Gastrocnemius medialis (tissue), 4 donors: ENCODE data around the gene UCP3.

Experiments
- POLR2A ChIP-seq, 2 donors: fragments of 450-650 bp; IDR thresholded peaks; one replicate each; pipeline ENCODE4 v1.6.1; 2017; ENCODE audit warnings: antibody characterized with exemption in 2 of 2, mild to moderate bottlenecking in 2 of 2, moderate library complexity in 2 of 2
- TF ChIP-seq, protein P1 (sequence below), 5 experiments: fragments of 450-650 bp in 3 of 5; fragments of 200-600 bp in 2 of 5; sonication (generic) in 2 of 5; IDR thresholded peaks in 4 of 5; conservative IDR thresholded peaks in 1 of 5; 1 replicate in 4 of 5; 2 replicates in 1 of 5; pipeline ENCODE4 v1.5.1; 2016 to 2019; ENCODE audit warnings: antibody characterized with exemption in 5 of 5, mild to moderate bottlenecking in 3 of 5, moderate library complexity in 3 of 5

DNA sequence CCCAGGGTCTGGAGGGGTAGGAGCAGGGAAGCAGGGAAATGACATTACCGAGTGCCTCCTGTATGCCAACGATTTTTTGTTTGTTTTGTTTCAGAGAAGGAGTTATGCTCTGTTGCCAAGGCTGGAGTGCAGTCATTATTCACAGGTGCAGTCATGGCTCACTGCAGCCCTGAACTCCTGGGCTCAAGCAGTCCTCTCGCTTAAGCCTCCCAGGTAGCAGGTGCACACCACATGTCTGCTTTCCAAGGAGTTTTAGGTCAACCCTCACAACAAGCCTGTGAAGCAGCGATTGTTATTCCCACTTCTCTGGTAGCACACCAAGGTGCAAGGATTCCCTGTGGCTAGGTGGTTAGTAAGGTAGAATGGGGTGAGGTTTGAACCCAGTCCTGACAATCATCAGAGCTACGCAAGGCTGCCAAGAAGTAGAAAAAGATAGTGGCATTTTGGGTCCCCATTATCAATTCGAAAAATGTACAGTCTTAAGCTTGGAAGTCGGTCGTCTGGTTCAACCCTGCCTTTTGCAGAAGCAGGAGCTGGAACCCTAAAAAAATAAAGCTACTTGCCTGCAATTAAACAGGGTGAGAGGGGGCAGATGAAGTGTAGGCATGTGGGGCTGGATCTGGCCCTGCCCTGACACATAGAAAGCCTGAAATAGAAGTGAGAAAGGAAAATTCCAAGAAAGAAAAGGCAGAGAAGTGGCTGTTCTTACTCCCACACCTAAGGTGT lies 9.1 kb downstream of the UCP3 start:
- TF ChIP-seq, protein P1, sequence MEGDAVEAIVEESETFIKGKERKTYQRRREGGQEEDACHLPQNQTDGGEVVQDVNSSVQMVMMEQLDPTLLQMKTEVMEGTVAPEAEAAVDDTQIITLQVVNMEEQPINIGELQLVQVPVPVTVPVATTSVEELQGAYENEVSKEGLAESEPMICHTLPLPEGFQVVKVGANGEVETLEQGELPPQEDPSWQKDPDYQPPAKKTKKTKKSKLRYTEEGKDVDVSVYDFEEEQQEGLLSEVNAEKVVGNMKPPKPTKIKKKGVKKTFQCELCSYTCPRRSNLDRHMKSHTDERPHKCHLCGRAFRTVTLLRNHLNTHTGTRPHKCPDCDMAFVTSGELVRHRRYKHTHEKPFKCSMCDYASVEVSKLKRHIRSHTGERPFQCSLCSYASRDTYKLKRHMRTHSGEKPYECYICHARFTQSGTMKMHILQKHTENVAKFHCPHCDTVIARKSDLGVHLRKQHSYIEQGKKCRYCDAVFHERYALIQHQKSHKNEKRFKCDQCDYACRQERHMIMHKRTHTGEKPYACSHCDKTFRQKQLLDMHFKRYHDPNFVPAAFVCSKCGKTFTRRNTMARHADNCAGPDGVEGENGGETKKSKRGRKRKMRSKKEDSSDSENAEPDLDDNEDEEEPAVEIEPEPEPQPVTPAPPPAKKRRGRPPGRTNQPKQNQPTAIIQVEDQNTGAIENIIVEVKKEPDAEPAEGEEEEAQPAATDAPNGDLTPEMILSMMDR (IDR thresholded peaks at IDR 0.05 in 4 of 5, conservative IDR thresholded peaks at IDR 0.05 in 1 of 5), result no peak
- TF ChIP-seq POLR2A (IDR thresholded peaks at IDR 0.05), result no peak
